Breast epithelium (tissue), 4 donors: Measurements from ENCODE around the gene IFNA10. TPM values are rescaled to one million over a fixed set of nuclear protein-coding genes. Genes with fewer than 3 reads are reported as not detected.
A peak's percentile ranks its signal among the peaks of the same experiment; 100 is the strongest.
"Not testable (repeated sequence)": the region's sequence is repeated elsewhere in the genome, so short reads cannot be mapped to it uniquely, and the experiment has no call there.

Experiments
- DNase-seq, 2 donors: peaks; one replicate each; pipeline ENCODE4 v3.0.0-alpha.2; 2019; ENCODE audit warnings: low spot score in 2 of 2
- H3K27ac ChIP-seq, 2 donors: fragments of 200-600 bp; sonication (generic) in 1 of 2; one replicate each; pipeline ENCODE4 v1.5.1; 2016 to 2019; ENCODE audit warnings: mild to moderate bottlenecking in 1 of 2
- H3K27me3 ChIP-seq, 2 donors: fragments of 200-600 bp; sonication (generic) in 1 of 2; one replicate each; pipeline versions ENCODE4 v1.5.1 to v1.6.0; 2017 to 2019; ENCODE audit warnings: control low read depth in 1 of 2, mild to moderate bottlenecking in 1 of 2
- H3K36me3 ChIP-seq: fragments of 200-600 bp; one replicate; pipeline ENCODE4 v1.5.1; 2019
- H3K4me1 ChIP-seq, 2 donors: fragments of 200-600 bp; sonication (generic); one replicate each; pipeline ENCODE4 v1.5.1; 2016 to 2019; ENCODE audit warnings: control low read depth in 1 of 2
- H3K4me3 ChIP-seq, 3 donors: fragments of 200-600 bp; sonication (generic); 1 replicate in 2 of 3; 2 replicates in 1 of 3; pipeline ENCODE4 v1.5.1; 2016 to 2019; ENCODE audit warnings: mild to moderate bottlenecking in 3 of 3, moderate library complexity in 2 of 3
- H3K9me3 ChIP-seq, 2 donors: fragments of 200-600 bp; sonication (generic) in 1 of 2; one replicate each; pipeline ENCODE4 v1.5.1; 2016 to 2019; ENCODE audit warnings: control low read depth in 1 of 2
- CTCF ChIP-seq, 3 donors: fragments of 450-650 bp; IDR thresholded peaks; one replicate each; pipeline ENCODE4 v1.5.1; 2016 to 2017; ENCODE audit warnings: antibody characterized with exemption in 3 of 3, mild to moderate bottlenecking in 3 of 3, moderate library complexity in 3 of 3
- POLR2A ChIP-seq: fragments of 450-650 bp; IDR thresholded peaks from one replicate; pipeline ENCODE4 v1.6.1; 2016; ENCODE audit warnings: antibody characterized with exemption, mild to moderate bottlenecking, moderate library complexity
- POLR2AphosphoS5 ChIP-seq, 3 donors: sonication (generic); formaldehyde crosslinking; IDR thresholded peaks; one replicate each; pipeline ENCODE4 v1.6.1; 2017; ENCODE audit warnings: antibody characterized with exemption in 3 of 3
- intact Hi-C: fragments of 100-400 bp; cut with DNase I; formaldehyde crosslinking; loops from one replicate; pipeline ENCODE4 v1.15.1; 2023; ENCODE audit warnings: low total_unique reads
- total RNA-seq, 3 donors: library from RNA; depleted of rRNA; stranded (reverse); fragments of >200 nt; gene quantifications; one replicate each; pipeline ENCODE4 v1.1.0, GENCODE V29; 2016

IFNA10 gene
- total RNA-seq, 3 donors from 2014 or later, result not detected

GRCh38 chr9:21205204-21205603 lies 1.7 kb downstream of the IFNA10 start:
- Histone ChIP-seq H3K4me1 (no peaks in the 10 kb centered on the region), H3K9me3 (no peaks in the 10 kb centered on the region), H3K27me3 (no peaks in the 10 kb centered on the region), H3K27ac (no peak overlapping the region), H3K36me3 (no peaks in the 10 kb centered on the region), H3K4me3 (no peak overlapping the region)
- TF ChIP-seq POLR2A (no peak), CTCF (IDR thresholded peaks at IDR 0.05) (no peak), POLR2AphosphoS5 (IDR thresholded peaks at IDR 0.05) (no peak)
- intact Hi-C loops, result no loop called here
- DNase-seq, result no peak

- not testable (repeated sequence) for DNase-seq
These were observed 4.8 kb downstream of the IFNA10 start, which contains the start of gene IFNA7 for GRCh38 chr9:21202105-21202504. Gene IFNA7, minus strand, starts transcription at chr9:21202205. Its CDS starts 40 bp downstream, at chr9:21202165.

GRCh38 chr9:21194867-21195776 lies 11.8 kb downstream of the IFNA10 start:
- DNase-seq, H3K27ac ChIP-seq: not testable (repeated sequence)
- peak in 1 of 3 donors; percentile 16 for TF ChIP-seq CTCF (IDR thresholded peaks at IDR 0.05)

More at GRCh38 chr9:21202105-21202504, 4.8 kb downstream of the IFNA10 start, which contains the start of gene IFNA7:
- H3K4me1 ChIP-seq, H3K27ac ChIP-seq, intact Hi-C loops, H3K27me3 ChIP-seq, H3K36me3 ChIP-seq, H3K4me3 ChIP-seq, H3K9me3 ChIP-seq: not testable (repeated sequence)

GRCh38 chr9:21187487-21187886 lies 19.5 kb downstream of the IFNA10 start, which contains the start of gene IFNA4:
Gene IFNA4, minus strand, starts transcription at chr9:21187587. Its CDS starts 56 bp downstream, at chr9:21187531.
- H3K27me3 ChIP-seq, H3K4me3 ChIP-seq, DNase-seq, H3K4me1 ChIP-seq, intact Hi-C loops, H3K36me3 ChIP-seq, H3K27ac ChIP-seq, H3K9me3 ChIP-seq: not testable (repeated sequence)

More at GRCh38 chr9:21194867-21195776, 11.8 kb downstream of the IFNA10 start:
- H3K36me3 ChIP-seq, H3K27me3 ChIP-seq, H3K9me3 ChIP-seq, H3K4me1 ChIP-seq, H3K4me3 ChIP-seq, intact Hi-C loops: not testable (repeated sequence)

GRCh38 chr9:21182810-21183736 lies 23.9 kb downstream of the IFNA10 start:
- H3K4me1 ChIP-seq, DNase-seq, H3K27ac ChIP-seq, intact Hi-C loops, H3K4me3 ChIP-seq, H3K27me3 ChIP-seq, H3K36me3 ChIP-seq, H3K9me3 ChIP-seq: not testable (repeated sequence)

GRCh38 chr9:21174671-21175070 lies 32.3 kb downstream of the IFNA10 start:
- no peak overlapping the region for H3K4me3 ChIP-seq
- no peaks in the 10 kb centered on the region for H3K36me3 ChIP-seq
- H3K4me1 ChIP-seq, result no peaks in the 10 kb centered on the region
- no peaks in the 10 kb centered on the region for H3K27me3 ChIP-seq
- intact Hi-C loops, result no loop called here
- DNase-seq, result no peak
- H3K27ac ChIP-seq, result no peak overlapping the region
- TF ChIP-seq POLR2A (no peak), CTCF (IDR thresholded peaks at IDR 0.05) (no peak), POLR2AphosphoS5 (IDR thresholded peaks at IDR 0.05) (no peak)
- H3K9me3 ChIP-seq, result no peaks in the 10 kb centered on the region
